Smooth muscle cell (in vitro differentiated cells): ENCODE results near the gene NELFCD. TPM values are rescaled to one million over a fixed set of nuclear protein-coding genes. Genes with fewer than 3 reads are reported as not detected.

ENCODE experiments used
- DNase-seq: peaks from one replicate; lab custom pipeline; 2025; ENCODE audit not compliant: unreplicated experiment; lab: John Stamatoyannopoulos, UW
- H2AFZ ChIP-seq: fragments of 200-600 bp; sonication (generic); 2 replicates; pipeline ENCODE4 v1.6.0; 2016; ENCODE audit warnings: antibody characterized with exemption, low read depth, mild to moderate bottlenecking
- H3F3A ChIP-seq: fragments of 200-600 bp; sonication (generic); 2 replicates; pipeline ENCODE4 v1.6.0; 2017; ENCODE audit warnings: antibody characterized with exemption, low read depth
- H3K27ac ChIP-seq: fragments of 200-600 bp; sonication (generic); 2 replicates; pipeline ENCODE4 v1.5.1; 2016; ENCODE audit warnings: low read depth, mild to moderate bottlenecking
- H3K27me3 ChIP-seq: fragments of 200-600 bp; sonication (generic); 2 replicates; pipeline ENCODE4 v1.6.1; 2016; ENCODE audit warnings: low read depth, mild to moderate bottlenecking
- H3K36me3 ChIP-seq: fragments of 200-600 bp; sonication (generic); 2 replicates; pipeline ENCODE4 v1.5.1; 2016; ENCODE audit warnings: low read depth
- H3K4me1 ChIP-seq: fragments of 200-600 bp; sonication (generic); 2 replicates; pipeline ENCODE4 v1.5.1; 2016; ENCODE audit warnings: low read depth
- H3K4me2 ChIP-seq: fragments of 200-600 bp; sonication (generic); 2 replicates; pipeline ENCODE4 v1.6.0; 2016; ENCODE audit warnings: mild to moderate bottlenecking
- H3K4me3 ChIP-seq: fragments of 200-600 bp; sonication (generic); 2 replicates; pipeline ENCODE4 v1.5.1; 2016; ENCODE audit warnings: mild to moderate bottlenecking
- H3K79me2 ChIP-seq: fragments of 200-600 bp; sonication (generic); 2 replicates; pipeline ENCODE4 v1.6.0; 2016; ENCODE audit warnings: low read depth, mild to moderate bottlenecking
- H3K9ac ChIP-seq: fragments of 200-600 bp; sonication (generic); 2 replicates; pipeline ENCODE4 v1.6.0; 2016; ENCODE audit warnings: low read depth
- H3K9me3 ChIP-seq: fragments of 200-600 bp; sonication (generic); replicated peaks from 2 replicates; pipeline ENCODE4 v1.5.1; 2016; ENCODE audit warnings: low read depth
- H4K20me1 ChIP-seq: fragments of 200-600 bp; sonication (generic); 2 replicates; pipeline ENCODE4 v1.6.0; 2016; ENCODE audit warnings: low read depth
- CTCF ChIP-seq: fragments of 200-600 bp; sonication (generic); IDR thresholded peaks from 2 replicates; pipeline ENCODE4 v1.5.1; 2017; ENCODE audit warnings: borderline replicate concordance, mild to moderate bottlenecking, antibody characterized with exemption; ENCODE audit not compliant: insufficient read depth, poor library complexity, severe bottlenecking
- WGBS: methylation state at CpG from one replicate; pipeline ENCODE4 v1.1.7; 2016; ENCODE audit warnings: low lambda C conversion rate; 5-methylcytosine and 5-hydroxymethylcytosine counted together
- polyA plus RNA-seq: library from polyadenylated mRNA; unstranded; fragments of >200 nt; fragmentation: Nextera tagmentation; extraction: Ambion mirVana; gene quantifications from 2 replicates; pipeline ENCODE4 v1.2.1, GENCODE V29; 2016
- total RNA-seq: library from RNA; depleted of rRNA; stranded (reverse); fragments of >200 nt; gene quantifications from 2 replicates; pipeline ENCODE4 v1.2.3, GENCODE V29; 2014

NELFCD gene
- total and polyA plus RNA-seq, 2 experiments from 2014 or later = 25.4 to 40.3 TPM

GRCh38 chr20:59016795-59017492 lies 35.9 kb downstream of the NELFCD start:
- no peak overlapping the region for H3K9ac ChIP-seq
- H3K4me3 ChIP-seq = no peak overlapping the region
- H3K4me1 ChIP-seq = no peaks in the 10 kb centered on the region
- TF ChIP-seq CTCF = no peak
- H2AFZ ChIP-seq = no peak overlapping the region
- no peaks in the 10 kb centered on the region for H3K27me3 ChIP-seq
- H3F3A ChIP-seq = peaks cover 6% of the 10 kb centered on the region
- DNase-seq = no peak
- H4K20me1 ChIP-seq = peaks cover 4% of the 10 kb centered on the region
- WGBS = 73% methylated on average over 4 of the region's 4 CpGs
- H3K79me2 ChIP-seq = peaks cover 6% of the 10 kb centered on the region
- no peak overlapping the region for H3K27ac ChIP-seq
- no peaks in the 10 kb centered on the region for H3K36me3 ChIP-seq
- no peak overlapping the region for H3K4me2 ChIP-seq
- no peaks in the 10 kb centered on the region for H3K9me3 ChIP-seq

- DNase-seq = no peak
- H3K36me3 ChIP-seq = no peaks in the 10 kb centered on the region
- peaks cover 9% of the 10 kb centered on the region for H4K20me1 ChIP-seq
- H3K27ac ChIP-seq = no peak overlapping the region
- no peaks in the 10 kb centered on the region for H3K9me3 ChIP-seq
- WGBS = 95% methylated on average over 16 of the region's 16 CpGs
- H3K4me3 ChIP-seq = no peak overlapping the region
- no peak overlapping the region for H2AFZ ChIP-seq
- H3F3A ChIP-seq = peaks cover 6% of the 10 kb centered on the region
- no peak overlapping the region for H3K9ac ChIP-seq
- no peak overlapping the region for H3K4me2 ChIP-seq
- peaks cover 6% of the 10 kb centered on the region for H3K79me2 ChIP-seq
- TF ChIP-seq CTCF = no peak
- no peaks in the 10 kb centered on the region for H3K4me1 ChIP-seq
- H3K27me3 ChIP-seq = no peaks in the 10 kb centered on the region
These were observed 36.6 kb downstream of the NELFCD start for GRCh38 chr20:59017493-59018231.

- Histone ChIP-seq H3K27ac (no peak overlapping the region), H3K4me3 (no peak overlapping the region), H3K79me2 (peaks cover 6% of the 10 kb centered on the region), H3K9ac (no peak overlapping the region), H3K4me2 (no peak overlapping the region), H3K27me3 (no peaks in the 10 kb centered on the region), H2AFZ (no peak overlapping the region), H3K9me3 (no peaks in the 10 kb centered on the region), H3F3A (peaks cover 6% of the 10 kb centered on the region), H4K20me1 (peaks cover 19% of the 10 kb centered on the region), H3K36me3 (no peaks in the 10 kb centered on the region), H3K4me1 (no peaks in the 10 kb centered on the region)
- 100% methylated on average over 10 of the region's 10 CpGs for WGBS
- no peak for TF ChIP-seq CTCF
- no peak for DNase-seq
These were observed 37.8 kb downstream of the NELFCD start for GRCh38 chr20:59018817-59019216.
